ENCODE measurements around the gene LRRC47. TPM values are rescaled to one million over a fixed set of nuclear protein-coding genes. Genes with fewer than 3 reads are reported as not detected.

The LRRC47 gene
- total and polyA plus RNA-seq, 2 of the 13 experiments (the other 11 are each of a cell fraction or from before 2014, with no cell fraction given) = 18.3 to 52.5 TPM

- TF ChIP-seq AHDC1 (CRISPR knock-in tag; IDR thresholded peaks at IDR 0.05; ENCODE audit: borderline replicate concordance) = no peak
- TF ChIP-seq RBAK (CRISPR knock-in tag; IDR thresholded peaks at IDR 0.05) = no peak
- no peak for TF ChIP-seq ZNF431 (CRISPR knock-in tag; IDR thresholded peaks at IDR 0.05; ENCODE audit: borderline replicate concordance, low read depth)
- no peak for TF ChIP-seq MYC (CRISPR knock-in tag; IDR thresholded peaks at IDR 0.05; ENCODE audit: borderline replicate concordance)
- TF ChIP-seq HNRNPL (IDR thresholded peaks at IDR 0.05; ENCODE audit: low read depth, low read length) = peak; percentile 55; the same call in 1 of the 2 replicates
- TF ChIP-seq RXRB (CRISPR knock-in tag; IDR thresholded peaks at IDR 0.05; ENCODE audit: borderline replicate concordance) = no peak
- TF ChIP-seq REPIN1 (CRISPR knock-in tag; IDR thresholded peaks at IDR 0.05; ENCODE audit: borderline replicate concordance, low read depth) = no peak; the same call in 1 of the 2 replicates
- TF ChIP-seq PAXIP1 (CRISPR knock-in tag; conservative IDR thresholded peaks at IDR 0.05) = no peak; the same call in 1 of the 2 replicates
- 0 out of 2 replicates have a peak, but pooled peaks have one; percentile 22 for TF ChIP-seq ARID4A (CRISPR knock-in tag; IDR thresholded peaks at IDR 0.05; ENCODE audit: borderline replicate concordance)
- TF ChIP-seq SIX1 (CRISPR knock-in tag; IDR thresholded peaks at IDR 0.05; ENCODE audit: borderline replicate concordance) = no peak
- no peak for TF ChIP-seq NCOA2 (CRISPR knock-in tag; IDR thresholded peaks at IDR 0.05)
- TF ChIP-seq, protein P1, sequence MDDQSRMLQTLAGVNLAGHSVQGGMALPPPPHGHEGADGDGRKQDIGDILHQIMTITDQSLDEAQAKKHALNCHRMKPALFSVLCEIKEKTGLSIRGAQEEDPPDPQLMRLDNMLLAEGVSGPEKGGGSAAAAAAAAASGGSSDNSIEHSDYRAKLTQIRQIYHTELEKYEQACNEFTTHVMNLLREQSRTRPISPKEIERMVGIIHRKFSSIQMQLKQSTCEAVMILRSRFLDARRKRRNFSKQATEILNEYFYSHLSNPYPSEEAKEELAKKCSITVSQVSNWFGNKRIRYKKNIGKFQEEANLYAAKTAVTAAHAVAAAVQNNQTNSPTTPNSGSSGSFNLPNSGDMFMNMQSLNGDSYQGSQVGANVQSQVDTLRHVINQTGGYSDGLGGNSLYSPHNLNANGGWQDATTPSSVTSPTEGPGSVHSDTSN (CRISPR knock-in tag; IDR thresholded peaks at IDR 0.05; ENCODE audit: borderline replicate concordance) = no peak
- TF ChIP-seq FOSL2 (CRISPR knock-in tag; IDR thresholded peaks at IDR 0.05) = no peak
- no peak for TF ChIP-seq MEIS2 (CRISPR knock-in tag; IDR thresholded peaks at IDR 0.05)
Measured at GRCh38 chr1:3774276-3774945, 21.9 kb downstream of the LRRC47 start (continued).
